IMR-90 (cell line): ENCODE measurements around the gene TEKT1. TPM values are rescaled to one million over a fixed set of nuclear protein-coding genes. Genes with fewer than 3 reads are reported as not detected.
A peak's percentile ranks its signal among the peaks of the same experiment; 100 is the strongest.
"Not testable (repeated sequence)": the region's sequence is repeated elsewhere in the genome, so short reads cannot be mapped to it uniquely, and the experiment has no call there.

ENCODE experiments used
- ATAC-seq: fragments of 200-7000 bp; cut with Tn5 transposase; 2 replicates; pipeline ENCODE4 v1.9.1; 2020; ENCODE audit warnings: low read depth, mild to moderate bottlenecking, moderate library complexity
- Bru-seq: library from RNA; stranded (reverse); fragments of 400-500 nt; gene quantifications from one replicate; lab custom pipeline; 2021; lab: Mats Ljungman, UMichigan
- BruChase-seq, 2 experiments: library from RNA; stranded (reverse); fragments of 400-500 nt; gene quantifications; one replicate each; lab custom pipeline; 2021; lab: Mats Ljungman, UMichigan
- BruUV-seq: library from RNA; stranded (reverse); fragments of 400-500 nt; replicated peaks from 2 replicates; lab custom pipeline; 2021; lab: Mats Ljungman, UMichigan
- CTCF ChIA-PET: fragments of 300-600 bp; formaldehyde crosslinking; extraction: SDS; loops from one replicate; lab custom pipeline; 2021; ENCODE audit warnings: antibody characterized with exemption; lab: Yijun Ruan, JAX
- POLR2A ChIA-PET: fragments of 300-600 bp; sonication (Branson Sonifier 250); formaldehyde crosslinking; loops from one replicate; lab custom pipeline; 2022; ENCODE audit warnings: antibody characterized with exemption; ENCODE audit not compliant: unreplicated experiment; lab: Charles Lee
- DNase-seq: peaks from one replicate; pipeline ENCODE4 v3.0.0; 2013
- H2AFZ ChIP-seq: replicated peaks from 2 replicates; pipeline ENCODE3; 2013; ENCODE audit warnings: low read length, mild to moderate bottlenecking; ENCODE audit not compliant: poor library complexity
- H2AK5ac ChIP-seq: 2 replicates; pipeline ENCODE4 v1.6.1; 2013; ENCODE audit warnings: low read depth, low read length, inconsistent platforms
- H2AK9ac ChIP-seq: replicated peaks from 2 replicates; pipeline ENCODE3; 2013; ENCODE audit warnings: mild to moderate bottlenecking, low read depth, low read length, moderate library complexity; ENCODE audit not compliant: poor library complexity
- H2BK120ac ChIP-seq: 2 replicates; pipeline ENCODE4 v1.6.1; 2013; ENCODE audit warnings: low read depth, low read length, inconsistent platforms
- H2BK15ac ChIP-seq: 3 replicates; pipeline ENCODE4 v1.6.1; 2013; ENCODE audit warnings: low read depth, low read length, inconsistent platforms
- H2BK20ac ChIP-seq: 2 replicates; pipeline ENCODE4 v1.6.1; 2013; ENCODE audit warnings: low read depth, mild to moderate bottlenecking, inconsistent platforms, low read length, moderate library complexity
- H2BK5ac ChIP-seq: 2 replicates; pipeline ENCODE4 v1.6.1; 2013; ENCODE audit warnings: mild to moderate bottlenecking, low read depth, low read length, inconsistent platforms; ENCODE audit not compliant: poor library complexity, severe bottlenecking
- H3K14ac ChIP-seq: replicated peaks from 2 replicates; pipeline ENCODE4 v1.6.1; 2013; ENCODE audit warnings: low read depth, low read length, inconsistent platforms
- H3K18ac ChIP-seq: 2 replicates; pipeline ENCODE4 v1.6.1; 2013; ENCODE audit warnings: low read depth, low read length, control low read depth
- H3K23ac ChIP-seq: 2 replicates; pipeline ENCODE4 v1.6.1; 2013; ENCODE audit warnings: low read depth, low read length, inconsistent platforms
- H3K27ac ChIP-seq: 2 replicates; pipeline ENCODE4 v1.5.1; 2013; ENCODE audit warnings: mild to moderate bottlenecking, control low read depth, low read length; ENCODE audit not compliant: insufficient read depth
- H3K27me3 ChIP-seq: 2 replicates; pipeline ENCODE4 v1.6.1; 2013; ENCODE audit warnings: low read length; ENCODE audit not compliant: control insufficient read depth, insufficient read depth
- H3K36me3 ChIP-seq: 2 replicates; pipeline ENCODE4 v1.6.1; 2013; ENCODE audit warnings: low read length, mixed read lengths; ENCODE audit not compliant: control insufficient read depth, insufficient read depth
- H3K4ac ChIP-seq: 2 replicates; pipeline ENCODE4 v1.6.1; 2013; ENCODE audit warnings: low read depth, low read length, inconsistent platforms
- H3K4me1 ChIP-seq: 2 replicates; pipeline ENCODE4 v1.6.1; 2013; ENCODE audit warnings: low read length, mixed read lengths; ENCODE audit not compliant: control insufficient read depth, insufficient read depth
- H3K4me2 ChIP-seq: 2 replicates; pipeline ENCODE4 v1.6.1; 2013; ENCODE audit warnings: low read depth, mild to moderate bottlenecking, control low read depth, low read length, moderate library complexity
- H3K4me3 ChIP-seq: 2 replicates; pipeline ENCODE4 v1.5.1; 2013; ENCODE audit warnings: low read depth, mild to moderate bottlenecking, control low read depth, low read length, moderate library complexity; ENCODE audit not compliant: insufficient read depth
- H3K56ac ChIP-seq: 2 replicates; pipeline ENCODE4 v1.6.1; 2013; ENCODE audit warnings: low read length, inconsistent platforms; ENCODE audit not compliant: insufficient read depth; ENCODE audit errors: extremely low read depth
- H3K79me1 ChIP-seq, 2 experiments: 2 replicates each; pipeline ENCODE4 v1.6.1; 2013; ENCODE audit warnings: low read length in 2 of 2, inconsistent platforms in 1 of 2, low read depth in 1 of 2
- H3K9ac ChIP-seq: 2 replicates; pipeline ENCODE4 v1.6.1; 2013; ENCODE audit warnings: low read depth, low read length, control low read depth
- H3K9me1 ChIP-seq: 2 replicates; pipeline ENCODE4 v1.6.1; 2013; ENCODE audit warnings: low read length, inconsistent platforms; ENCODE audit not compliant: insufficient read depth
- H3K9me3 ChIP-seq: 2 replicates; pipeline ENCODE4 v1.6.1; 2013; ENCODE audit warnings: low read length; ENCODE audit not compliant: control insufficient read depth, insufficient read depth
- H4K20me1 ChIP-seq: 2 replicates; pipeline ENCODE4 v1.6.1; 2013; ENCODE audit warnings: low read length, inconsistent platforms; ENCODE audit not compliant: insufficient read depth
- H4K5ac ChIP-seq: 2 replicates; pipeline ENCODE4 v1.6.1; 2013; ENCODE audit warnings: mild to moderate bottlenecking, low read depth, low read length, control low read depth
- H4K8ac ChIP-seq, 2 experiments: 2 replicates each; pipeline ENCODE4 v1.6.1; 2013; ENCODE audit warnings: low read depth in 2 of 2, low read length in 2 of 2, control low read depth in 1 of 2, inconsistent platforms in 1 of 2
- H4K91ac ChIP-seq: 2 replicates; pipeline ENCODE4 v1.6.1; 2013; ENCODE audit warnings: low read depth, low read length, inconsistent platforms; ENCODE audit not compliant: insufficient read depth
- CHD1 ChIP-seq: IDR thresholded peaks from 2 replicates; pipeline ENCODE4 v1.6.1; 2012; ENCODE audit warnings: low read depth, low read length, improper control_type of control experiment
- FOS ChIP-seq: fragments of 150-350 bp; IDR thresholded peaks from 2 replicates; pipeline ENCODE4 v1.6.1; 2016; ENCODE audit warnings: low read depth, low read length
- RFX5 ChIP-seq: IDR thresholded peaks from 2 replicates; pipeline ENCODE4 v1.8.0; 2012; ENCODE audit warnings: low read depth, mild to moderate bottlenecking, low read length, moderate library complexity
- WGBS, 2 experiments: methylation state at CpG; one replicate each; pipeline versions ENCODE4 v1.1.5 to v1.1.7; 2013; ENCODE audit warnings: missing lambda C conversion rate in 2 of 2; ENCODE audit not compliant: insufficient read length in 1 of 2; ENCODE audit errors: extremely low coverage in 2 of 2; 5-methylcytosine and 5-hydroxymethylcytosine counted together
- dilution Hi-C: fragments of 300-500 bp; cut with HindIII; formaldehyde crosslinking; loops from one replicate; pipeline ENCODE4 v1.14.3; 2018; ENCODE audit warnings: low sequenced_read_pairs; ENCODE audit not compliant: unreplicated experiment
- in situ Hi-C: fragments of 300-500 bp; cut with MboI; formaldehyde crosslinking; loops from 3 replicates; pipeline ENCODE4 v1.14.3; 2019; ENCODE audit warnings: low sequenced_read_pairs, inconsistent platforms, mixed read lengths
- intact Hi-C: fragments of 100-400 bp; cut with micrococcal nuclease; formaldehyde crosslinking; loops from 2 replicates; pipeline ENCODE4 v1.10.0; 2022
- long read RNA-seq: library from polyadenylated mRNA; unstranded; transcript quantifications from one replicate; pipeline ENCODE4 v2.0.0, GENCODE V29; 2021; ENCODE audit not compliant: unreplicated experiment
- polyA plus RNA-seq, 3 experiments: library from polyadenylated mRNA; depleted of rRNA; stranded (reverse); fragments of >200 nt; gene quantifications; 2 replicates each; pipeline ENCODE4 v1.2.3, GENCODE V29; 2012; ENCODE audit warnings: low replicate concordance in 1 of 3
- total RNA-seq: library from RNA; depleted of rRNA; stranded (reverse); fragments of >200 nt; gene quantifications from 2 replicates; pipeline ENCODE4 v1.2.3, GENCODE V29; 2012; rRNA removed

Gene TEKT1
- total RNA-seq (not detected in 2 replicates), polyA plus RNA-seq (2012; rRNA removed) (not detected in 2 replicates), Bru-seq, nascent RNA (percentile 3 among the genes with signal in this experiment), BruChase-seq, experiment 1, labeled RNA remaining after a 6-hour chase (not detected), BruChase-seq, experiment 2, labeled RNA remaining after a 2-hour chase (not detected)
- not detected in 2 replicates for polyA plus RNA-seq (2012; cell fraction: cytosol; rRNA removed)
- polyA plus RNA-seq (2012; cell fraction: nucleus; rRNA removed; ENCODE audit: low replicate concordance), result not detected in 2 replicates
- long read RNA-seq, result 0 reads

- Histone ChIP-seq H2AK5ac (no peak within 1 kb of the TSS), H3K9me1 (no peaks in the 10 kb centered on the region), H3K14ac (no peak within 1 kb of the TSS), H4K8ac (no peak within 1 kb of the TSS), H3K9me3 (no peaks in the 10 kb centered on the region), H3K27ac (no peak within 1 kb of the TSS), H3K36me3 (no peaks in the 10 kb centered on the region), H2BK15ac (no peak within 1 kb of the TSS), H3K23ac (no peak within 1 kb of the TSS), H3K4ac (no peak within 1 kb of the TSS), H3K4me2 (peak within 1 kb of the TSS; percentile 57; the same call in 1 of the 2 replicates), H2AFZ (peak within 1 kb of the TSS; percentile 24), H3K4me1 (no peaks in the 10 kb centered on the region), H3K79me1 (no peaks in the 10 kb centered on the region), H3K18ac (no peak within 1 kb of the TSS), H2BK20ac (no peak within 1 kb of the TSS), H2AK9ac (no peak within 1 kb of the TSS), H3K4me3 (no peak within 1 kb of the TSS), H2BK120ac (no peak within 1 kb of the TSS), H4K91ac (no peak within 1 kb of the TSS), H4K20me1 (no peaks in the 10 kb centered on the region), H4K5ac (no peak within 1 kb of the TSS), H2BK5ac (no peak within 1 kb of the TSS), H3K9ac (no peak within 1 kb of the TSS), H3K56ac (no peak within 1 kb of the TSS), H3K27me3 (peaks cover 12% of the 10 kb centered on the region)
- 4% methylated on average over 5 of the region's 35 CpGs; no CpG with 5 or more reads in 1 of the 2 experiments for WGBS, 2 experiments
- dilution Hi-C loops (no loop called here), in situ Hi-C loops (loop anchor here (10.0 kb wide), 1 partner anchor 167 kb away; no protein-coding TSS in a partner anchor), intact Hi-C loops (no loop called here)
- ChIA-PET CTCF (no interaction called here), POLR2A (no interaction called here)
- TF ChIP-seq FOS, result no peak
- peak; percentile 94 for TF ChIP-seq RFX5
- TF ChIP-seq CHD1, result no peak
- ATAC-seq (peak; percentile 87), DNase-seq (peak; percentile 26)
- no TSS peak for BruUV-seq
These were observed at the start of gene TEKT1 for GRCh38 chr17:6831661-6832263. TEKT1 (minus strand) TSS chr17:6831729; CDS start chr17:6830376, 1,353 bp downstream.

GRCh38 chr17:6879221-6879975, 47.9 kb upstream of the TEKT1 start:
- H4K91ac ChIP-seq, ATAC-seq, DNase-seq, H3K4me1 ChIP-seq, H2AK5ac ChIP-seq, H2AFZ ChIP-seq, H3K56ac ChIP-seq, H3K27ac ChIP-seq, H4K20me1 ChIP-seq, POLR2A ChIA-PET, H3K18ac ChIP-seq, H2BK15ac ChIP-seq, H4K8ac ChIP-seq, H3K9me3 ChIP-seq, H3K4me2 ChIP-seq, H3K23ac ChIP-seq, H3K36me3 ChIP-seq, H2BK5ac ChIP-seq, BruUV-seq, CTCF ChIA-PET, H3K27me3 ChIP-seq, H3K14ac ChIP-seq, H3K9me1 ChIP-seq, H2AK9ac ChIP-seq, H4K5ac ChIP-seq, H2BK120ac ChIP-seq, in situ Hi-C loops, dilution Hi-C loops, intact Hi-C loops, H3K4ac ChIP-seq, H3K4me3 ChIP-seq, H3K79me1 ChIP-seq, H2BK20ac ChIP-seq, H3K9ac ChIP-seq: not testable (repeated sequence)
- no CpG with 5 or more reads among the region's 10 CpGs for WGBS, 2 experiments
